GM20431 (cell line): Measurements from ENCODE around the gene OSBPL5.
"Not testable (repeated sequence)": the region's sequence is repeated elsewhere in the genome, so short reads cannot be mapped to it uniquely, and the experiment has no call there.

Experiments
- in situ Hi-C: fragments of 300-500 bp; cut with MseI, MboI; formaldehyde crosslinking; loops from one replicate; pipeline ENCODE4 v1.15.0; 2020; ENCODE audit warnings: low sequenced_read_pairs; ENCODE audit not compliant: unreplicated experiment

Gene OSBPL5

DNA sequence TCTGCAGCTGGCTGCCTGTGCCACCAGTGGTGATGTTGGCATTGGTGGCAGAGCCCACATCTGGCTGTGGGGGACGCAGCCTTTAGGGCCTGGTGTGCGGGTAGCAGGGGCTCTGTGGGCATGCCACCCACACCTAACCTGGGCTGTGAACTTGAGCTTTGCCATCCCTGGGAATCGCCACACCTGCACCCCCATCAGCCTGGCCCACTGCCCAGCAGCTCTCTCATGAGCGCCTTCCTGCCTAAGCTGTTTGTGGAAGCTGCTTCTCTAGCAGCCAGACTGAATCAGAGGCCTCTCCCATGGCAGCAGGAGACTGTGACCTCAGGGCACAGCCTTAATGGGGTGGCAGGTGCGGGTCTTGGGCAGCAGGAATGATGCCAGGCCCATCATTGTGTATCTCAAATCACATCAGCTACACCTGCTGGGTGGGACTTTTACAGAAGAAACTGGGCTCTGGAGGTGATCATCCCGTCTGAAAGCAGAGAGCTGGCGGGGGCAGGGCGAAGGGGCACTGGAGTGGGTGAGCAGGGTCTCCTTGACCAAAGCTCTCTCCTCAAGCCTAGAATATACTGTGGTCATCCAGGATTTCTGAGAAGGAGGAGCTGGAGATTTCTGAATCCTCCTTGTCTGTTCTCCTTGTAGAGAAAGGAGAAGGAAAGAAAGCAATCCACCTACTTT is 90.1 kb downstream of the OSBPL5 start:
- in situ Hi-C loops, result loop anchor here (25.0 kb wide), 1 partner anchor 538 kb away; no protein-coding TSS in a partner anchor

DNA sequence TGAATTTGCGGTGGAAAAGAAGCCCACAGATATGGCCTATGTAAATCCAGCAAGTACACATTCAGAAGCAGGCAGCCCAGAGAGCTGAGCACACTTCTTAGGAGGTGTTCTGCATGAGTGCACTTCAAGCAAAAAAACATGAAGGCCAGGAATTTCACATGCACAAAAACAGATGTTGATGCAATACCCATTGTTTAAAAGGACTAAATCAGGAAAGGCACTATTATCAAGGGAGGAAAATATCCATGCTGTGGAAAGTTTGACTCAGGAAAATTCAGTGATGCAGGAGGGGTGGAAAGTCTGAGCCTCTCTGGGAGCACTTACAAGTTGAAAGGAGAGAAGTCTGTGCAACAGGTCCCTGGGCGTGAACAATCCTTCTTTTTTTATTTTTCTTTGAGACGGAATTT is 92.1 kb downstream of the OSBPL5 start:
- in situ Hi-C loops, result no loop called here

DNA sequence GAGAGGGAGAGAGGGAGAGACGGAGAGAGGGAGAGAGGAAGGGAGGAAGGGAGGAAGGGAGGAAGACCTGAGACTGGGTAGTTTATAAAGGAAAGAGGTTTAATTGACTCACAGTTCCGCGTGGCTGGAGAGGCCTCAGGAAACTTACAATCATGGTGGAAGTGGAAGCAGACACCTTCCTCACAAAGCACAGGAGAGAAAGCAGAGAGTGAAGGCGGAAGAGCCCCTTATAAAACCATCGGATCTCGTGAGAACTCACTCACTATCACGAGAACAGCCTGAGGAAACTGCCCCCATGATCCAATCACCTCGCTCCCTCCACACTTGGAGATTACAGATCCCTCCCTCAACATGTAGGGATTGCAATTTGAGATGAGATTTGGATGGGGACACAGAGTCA is 95.7 kb downstream of the OSBPL5 start:
- in situ Hi-C loops, result no loop called here

DNA sequence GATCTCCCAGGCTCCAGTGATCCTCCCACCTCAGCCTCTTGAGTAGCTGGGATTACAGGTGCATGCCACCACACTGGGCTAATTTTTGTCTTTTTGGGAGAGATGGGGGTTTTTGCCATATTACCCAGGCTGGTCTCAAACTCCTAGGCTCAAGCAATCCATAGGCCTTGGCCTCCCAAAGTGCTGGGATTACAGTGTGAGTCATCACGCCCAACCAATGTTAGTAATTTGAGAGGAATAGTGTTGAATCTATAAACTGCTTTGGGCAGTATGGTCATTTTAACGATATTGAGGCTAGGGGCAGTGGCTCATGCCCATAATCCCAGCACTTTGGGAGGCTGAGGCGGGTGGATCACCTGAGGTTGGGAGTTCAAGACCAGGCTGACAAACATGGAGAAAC is 98.8 kb downstream of the OSBPL5 start:
- in situ Hi-C loops, result not testable (repeated sequence)

DNA sequence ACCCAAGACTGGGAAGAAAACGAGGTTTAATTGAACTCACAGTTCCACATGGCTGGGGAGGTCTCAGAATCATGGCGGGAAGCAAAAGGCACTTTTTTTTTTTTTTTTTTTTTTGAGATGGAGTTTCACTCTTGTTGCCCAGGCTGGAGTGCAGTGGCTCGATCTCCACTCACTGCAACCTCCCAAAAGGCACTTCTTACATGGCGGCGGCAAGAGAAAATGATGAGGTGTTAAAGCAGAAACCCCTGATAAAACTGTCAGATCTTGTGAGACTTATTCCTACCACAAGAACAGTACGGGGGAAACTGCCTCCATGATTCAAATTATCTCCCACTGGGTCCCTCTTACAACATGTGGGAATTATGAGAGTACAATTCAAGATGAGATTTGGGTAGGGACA is 100.4 kb downstream of the OSBPL5 start:
- in situ Hi-C loops, result not testable (repeated sequence)

DNA sequence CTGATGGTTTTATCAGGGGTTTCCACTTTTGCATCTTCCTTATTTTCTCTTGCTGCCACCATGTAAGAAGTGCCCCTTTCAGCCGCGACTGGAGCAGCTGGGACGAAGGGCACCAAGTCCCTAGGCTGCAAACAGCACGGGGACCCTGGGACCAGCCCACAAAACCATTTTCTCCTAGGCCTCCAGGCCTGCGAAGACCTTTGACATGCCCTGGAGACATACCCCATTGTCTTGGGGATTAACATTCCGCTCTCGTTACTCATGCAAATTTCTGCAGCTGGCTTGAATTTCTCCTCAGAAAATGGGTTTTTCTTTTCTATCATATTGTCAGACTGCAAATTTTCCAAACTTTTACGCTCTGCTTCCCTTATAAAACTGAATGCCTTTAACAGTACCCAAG is 101.2 kb downstream of the OSBPL5 start:
- in situ Hi-C loops, result not testable (repeated sequence)

DNA sequence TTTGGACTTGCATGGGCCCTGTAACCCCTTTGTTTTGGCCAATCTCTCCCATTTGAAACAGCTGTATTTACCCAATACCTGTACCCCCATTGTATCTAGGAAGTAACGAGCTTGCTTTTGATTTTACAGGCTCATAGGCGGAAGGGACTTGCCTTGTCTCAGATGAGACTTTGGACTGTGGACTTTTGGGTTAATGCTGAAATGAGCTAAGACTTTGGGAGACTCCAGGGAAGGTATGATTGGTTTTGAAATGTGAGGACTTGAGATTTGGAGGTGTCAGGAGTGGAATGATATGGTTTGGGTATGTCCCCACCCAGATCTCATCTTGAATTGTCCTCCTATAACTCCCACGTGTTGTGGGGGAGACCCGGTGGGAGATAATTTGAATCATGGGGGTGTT is 101.7 kb downstream of the OSBPL5 start:
- in situ Hi-C loops, result not testable (repeated sequence)

DNA sequence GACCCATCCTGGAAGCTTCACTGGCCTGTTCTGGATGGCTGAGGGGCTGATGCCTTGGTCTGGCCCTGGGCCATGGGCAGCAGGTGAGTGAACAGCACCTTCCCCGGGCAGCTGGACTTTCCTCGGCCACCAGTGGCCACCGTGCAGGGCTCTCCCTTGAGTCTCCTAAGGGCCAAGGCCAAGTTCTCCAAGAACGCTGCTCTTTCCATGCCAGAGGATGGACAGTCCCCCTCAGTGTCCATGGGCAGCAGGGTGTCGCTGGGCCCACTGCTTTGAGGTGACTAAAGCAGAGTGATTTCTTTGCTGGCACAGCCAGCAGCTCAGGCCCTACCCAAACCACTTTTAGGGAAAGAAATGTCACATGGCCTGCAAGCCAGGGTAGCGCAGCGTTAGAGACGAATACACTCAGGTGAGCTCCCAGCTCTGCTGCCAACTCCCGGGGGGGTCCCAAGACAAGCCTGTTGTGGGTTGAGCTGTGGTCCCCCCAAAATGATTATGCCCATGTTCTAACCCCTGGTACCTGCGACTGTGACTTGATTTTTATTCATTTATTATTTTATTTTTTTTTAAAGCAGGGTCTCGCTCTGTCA is 104.6 kb downstream of the OSBPL5 start:
- in situ Hi-C loops, result no loop called here

DNA sequence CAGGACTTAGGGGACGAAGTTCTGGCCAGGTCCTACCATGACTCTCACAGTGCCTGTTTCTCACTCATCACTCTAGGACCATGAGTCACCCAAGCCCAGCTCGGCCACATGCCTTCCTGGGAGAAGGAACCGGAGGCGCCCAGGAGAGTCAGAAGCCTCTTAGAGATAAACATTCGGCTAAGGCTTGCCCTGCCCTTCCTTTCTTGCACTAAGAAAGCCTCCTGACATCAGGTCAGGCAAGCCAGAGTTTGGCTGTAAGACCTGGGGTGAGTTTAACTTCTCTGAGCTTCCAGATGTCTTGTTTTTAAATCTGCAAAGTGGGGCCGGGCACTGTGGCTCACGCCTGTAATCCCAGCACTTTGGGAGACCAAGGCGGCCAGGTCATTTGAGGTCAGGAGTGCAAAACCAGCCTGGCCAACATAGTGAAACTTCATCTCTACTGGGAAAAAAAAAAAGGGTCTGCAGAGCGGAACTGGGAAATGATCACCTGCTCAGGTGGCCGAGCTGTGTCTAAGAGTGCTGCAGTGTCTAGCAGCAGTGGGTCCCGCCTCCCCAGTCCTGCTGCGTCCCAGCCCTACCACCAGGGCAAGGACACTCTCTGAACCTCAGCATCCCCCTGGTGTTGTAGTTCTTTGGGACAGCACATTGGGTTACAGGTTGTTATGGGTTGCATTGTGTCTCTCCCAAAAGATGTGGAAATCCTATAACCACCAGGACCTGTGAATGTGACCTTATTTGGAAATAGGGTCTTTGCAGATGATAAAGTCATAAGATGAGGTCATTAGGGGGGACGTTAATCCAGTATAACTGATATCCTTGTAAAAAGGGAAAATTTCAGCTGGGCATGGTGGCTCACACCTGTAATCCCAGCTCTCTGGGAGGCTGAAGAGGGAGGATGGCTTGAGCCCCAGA is 106.1 kb downstream of the OSBPL5 start:
- in situ Hi-C loops, result no loop called here

DNA sequence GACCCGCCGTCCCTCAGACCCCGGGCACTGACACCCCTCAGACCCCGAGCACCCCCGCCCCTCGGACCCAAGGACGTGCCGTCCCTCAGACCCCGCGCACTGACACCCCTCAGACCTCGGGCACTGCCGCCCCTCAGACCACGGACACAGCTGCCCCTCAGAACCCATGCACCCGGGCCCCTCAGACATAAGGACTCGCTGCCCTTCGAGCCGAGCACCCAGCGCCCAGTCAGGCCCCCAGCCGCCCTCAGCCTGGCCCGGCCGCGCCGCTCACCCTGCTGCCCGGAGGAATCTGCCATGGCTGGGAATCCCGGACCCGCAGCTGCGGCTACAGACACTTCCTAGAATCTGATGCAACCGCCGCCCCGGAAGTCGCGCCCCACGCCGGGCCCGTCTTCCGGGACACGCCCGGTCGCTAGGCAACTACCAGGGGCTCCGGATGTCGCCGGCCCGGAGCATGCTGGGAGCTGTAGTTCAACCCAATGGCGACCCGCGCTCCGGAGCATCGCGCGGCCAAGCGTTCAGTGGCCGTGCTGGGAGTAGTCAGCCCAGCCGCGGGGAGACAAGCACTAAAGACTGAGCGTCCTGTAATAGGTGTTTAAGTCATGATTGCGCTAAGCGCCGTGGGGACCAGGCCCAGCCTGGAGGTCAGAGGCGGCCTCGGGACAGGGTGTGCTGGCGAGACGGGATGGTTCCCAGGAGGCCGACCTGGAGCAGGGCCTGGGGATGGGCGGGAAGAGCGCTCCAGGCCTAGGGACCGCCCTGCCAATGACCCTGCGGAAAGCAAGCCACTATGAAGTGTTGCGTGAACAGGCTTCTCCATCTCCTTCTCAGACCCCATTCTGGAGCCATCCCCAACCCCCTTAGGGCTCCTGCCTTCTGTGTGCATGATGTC is 107.8 kb downstream of the OSBPL5 start, which contains the start of gene CARS1:
CARS1 (minus strand) TSS at position 355 of the 895 bp plus-strand sequence; CDS start at position 299, 56 bp downstream.
- in situ Hi-C loops, result no loop called here

DNA sequence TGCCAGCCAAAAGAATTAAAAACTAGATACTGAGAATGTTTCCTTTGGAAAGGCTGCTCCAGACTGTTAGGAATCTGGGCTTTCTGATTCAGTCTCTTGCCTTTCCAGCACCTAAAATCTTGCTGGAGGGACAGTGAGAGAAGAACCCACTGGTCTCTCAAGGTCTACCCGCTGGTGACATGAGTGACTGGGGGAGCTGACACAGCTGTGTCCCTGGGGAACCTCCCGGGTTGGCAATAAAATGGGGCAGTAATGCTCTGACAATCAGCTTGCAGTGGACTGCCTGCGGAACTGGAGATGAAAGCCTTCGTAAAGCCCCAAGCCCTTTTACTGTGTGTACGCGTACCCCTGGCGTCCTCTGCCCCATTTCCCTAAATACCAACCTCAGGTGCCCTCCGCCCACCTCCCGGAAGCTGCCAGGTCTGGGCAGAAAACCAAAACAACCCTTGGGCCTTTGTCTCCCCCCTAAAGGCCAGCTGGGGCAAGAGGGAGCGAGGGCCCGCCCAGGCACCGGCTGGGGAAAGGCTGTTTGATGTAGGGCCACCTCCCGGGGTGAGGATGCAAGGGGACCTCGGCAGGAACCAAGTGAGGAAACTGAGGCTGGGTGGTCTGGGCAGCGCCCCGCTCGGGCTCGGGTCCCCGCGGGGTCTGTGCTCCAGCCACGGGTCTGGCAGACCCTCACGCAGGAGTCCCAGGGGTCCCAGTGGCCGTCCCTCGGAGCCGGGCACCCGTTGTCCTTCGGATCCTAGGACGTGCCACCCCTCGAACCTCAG is 108.6 kb downstream of the OSBPL5 start:
- in situ Hi-C loops, result no loop called here

DNA sequence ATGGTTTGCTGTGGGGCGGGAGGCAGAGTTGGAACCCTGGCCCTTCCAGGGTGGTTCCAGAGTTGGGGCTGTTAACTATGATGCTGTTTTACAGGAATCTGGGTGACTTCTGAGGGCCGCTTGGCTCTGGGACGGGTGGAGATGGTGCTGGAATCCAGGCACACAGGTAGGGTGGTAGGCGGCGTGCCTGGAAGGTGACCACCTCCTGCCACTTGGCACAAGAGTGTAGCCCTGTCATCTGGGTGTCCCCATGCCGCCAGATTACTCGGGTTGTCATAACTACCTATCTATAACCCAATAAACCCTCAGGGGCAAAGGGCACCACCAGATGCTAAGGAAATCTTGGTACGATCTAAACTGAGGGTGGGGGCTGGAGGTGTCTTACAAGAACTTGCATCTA is 109.2 kb downstream of the OSBPL5 start:
- in situ Hi-C loops, result no loop called here

DNA sequence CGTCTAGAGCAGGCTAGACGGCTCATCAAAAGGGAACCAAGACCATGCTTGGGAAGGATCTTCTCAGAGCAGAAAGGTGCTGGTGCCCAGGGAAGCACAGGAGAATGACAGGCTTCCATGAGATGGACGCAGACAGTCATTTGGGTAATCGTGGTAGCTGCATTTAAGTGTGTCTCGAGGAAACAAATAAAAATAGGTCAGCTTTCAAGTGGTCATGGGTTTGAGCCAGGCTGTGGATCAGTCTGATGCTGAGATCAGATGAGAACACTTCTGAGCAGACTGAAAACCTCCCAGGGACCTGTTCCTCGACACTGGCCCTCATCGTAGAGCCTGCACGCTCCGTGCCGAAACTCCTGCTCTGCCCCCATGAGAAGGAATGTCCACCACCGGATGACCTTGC is 112.5 kb downstream of the OSBPL5 start:
- in situ Hi-C loops, result no loop called here

DNA sequence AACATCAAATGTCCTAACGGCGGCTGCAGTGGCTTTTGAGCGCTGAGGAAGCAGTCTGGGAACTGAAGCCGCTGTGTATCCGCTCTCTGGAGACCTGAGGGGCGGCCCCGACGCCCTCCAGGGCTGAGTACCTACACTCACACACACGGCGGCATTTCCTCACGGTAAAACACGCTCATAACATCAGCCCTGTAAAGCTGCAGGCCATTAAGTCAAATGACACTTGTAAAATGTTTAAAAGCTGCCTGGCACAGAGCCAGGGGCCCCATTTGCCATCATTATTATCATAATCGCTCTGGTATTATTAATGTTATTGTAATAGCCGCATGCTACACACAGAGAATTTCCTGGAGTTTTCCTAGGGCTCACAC is 113.0 kb downstream of the OSBPL5 start:
- in situ Hi-C loops, result no loop called here

DNA sequence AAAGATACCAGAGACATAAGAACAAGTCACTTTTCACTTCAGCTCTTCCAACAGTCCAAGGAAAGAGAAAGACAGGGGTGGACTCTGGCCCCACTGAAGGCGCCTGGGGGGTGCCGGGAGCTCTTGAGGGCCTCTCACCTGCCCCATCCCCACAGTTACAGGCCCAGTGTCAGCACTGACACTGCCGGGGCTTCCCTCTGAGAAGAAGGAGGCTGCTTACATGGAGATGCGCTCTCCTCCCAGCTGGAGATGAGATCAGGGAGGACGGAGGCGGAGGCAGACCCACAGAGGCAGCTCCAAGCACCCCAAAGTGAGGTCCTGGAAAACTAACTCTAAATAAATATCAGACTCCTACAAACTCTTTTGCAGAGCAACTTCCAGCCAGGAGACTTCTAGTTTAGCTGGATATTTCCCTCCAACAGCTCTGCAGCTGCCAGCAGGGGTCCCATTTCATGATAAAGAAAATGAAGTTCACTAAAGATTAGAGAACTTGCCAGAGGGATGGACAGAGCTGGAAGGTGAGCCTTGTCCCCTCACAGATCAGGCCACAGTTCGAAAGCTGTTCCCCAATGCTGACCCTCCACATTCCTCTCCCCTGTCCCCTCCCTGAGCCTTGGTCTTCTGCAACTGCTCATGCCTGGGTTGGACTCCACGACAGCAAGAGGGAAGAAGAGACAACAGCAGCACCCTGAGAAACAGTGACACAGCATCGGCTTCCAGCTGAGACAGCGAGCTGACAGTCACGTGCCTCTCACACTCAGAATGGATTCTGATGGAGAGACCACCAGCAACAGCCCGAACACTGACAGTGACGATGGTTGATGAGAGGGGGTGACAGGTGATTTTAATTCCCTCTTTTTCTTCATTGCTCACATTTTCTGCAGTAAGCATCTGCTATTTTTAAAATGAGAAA is 113.7 kb downstream of the OSBPL5 start:
- in situ Hi-C loops, result no loop called here

DNA sequence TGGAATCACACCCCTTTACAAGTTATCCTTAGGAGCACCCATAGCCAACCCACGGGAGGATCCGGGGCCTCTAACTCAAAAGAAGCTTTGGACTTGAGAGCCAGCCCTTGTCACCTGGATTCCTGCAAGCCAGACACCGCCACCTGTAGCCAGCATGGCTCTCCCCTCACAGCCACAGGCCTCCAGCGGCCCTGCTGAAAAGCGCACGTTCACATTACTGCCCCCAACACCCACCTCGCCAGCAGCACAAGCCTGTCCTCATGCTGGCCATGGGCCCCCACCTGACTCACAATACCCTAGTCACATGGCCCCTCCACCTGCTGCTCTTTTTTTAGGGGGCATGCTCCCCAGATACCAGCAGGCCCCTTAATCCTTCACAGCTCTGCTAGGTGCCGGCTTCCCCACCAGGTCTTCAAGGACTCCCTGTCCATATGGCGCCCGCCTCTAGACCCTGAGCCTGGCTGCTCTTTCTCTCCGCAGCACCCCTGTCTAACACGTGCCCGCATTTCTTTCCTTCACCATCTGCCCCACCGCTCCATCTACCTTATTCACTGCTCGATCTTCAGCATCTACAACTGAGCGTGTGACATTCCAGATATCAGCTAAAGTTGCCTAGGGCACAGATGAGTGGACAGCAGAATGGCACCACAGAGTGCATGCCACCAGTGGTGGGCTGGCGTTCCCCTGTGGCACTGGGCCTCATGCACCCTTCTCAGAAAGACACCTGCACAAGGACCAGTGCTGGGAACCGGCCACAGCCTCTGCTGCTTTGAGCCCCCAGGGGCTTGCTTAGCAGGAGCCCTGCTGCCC is 114.5 kb downstream of the OSBPL5 start:
- in situ Hi-C loops, result no loop called here

DNA sequence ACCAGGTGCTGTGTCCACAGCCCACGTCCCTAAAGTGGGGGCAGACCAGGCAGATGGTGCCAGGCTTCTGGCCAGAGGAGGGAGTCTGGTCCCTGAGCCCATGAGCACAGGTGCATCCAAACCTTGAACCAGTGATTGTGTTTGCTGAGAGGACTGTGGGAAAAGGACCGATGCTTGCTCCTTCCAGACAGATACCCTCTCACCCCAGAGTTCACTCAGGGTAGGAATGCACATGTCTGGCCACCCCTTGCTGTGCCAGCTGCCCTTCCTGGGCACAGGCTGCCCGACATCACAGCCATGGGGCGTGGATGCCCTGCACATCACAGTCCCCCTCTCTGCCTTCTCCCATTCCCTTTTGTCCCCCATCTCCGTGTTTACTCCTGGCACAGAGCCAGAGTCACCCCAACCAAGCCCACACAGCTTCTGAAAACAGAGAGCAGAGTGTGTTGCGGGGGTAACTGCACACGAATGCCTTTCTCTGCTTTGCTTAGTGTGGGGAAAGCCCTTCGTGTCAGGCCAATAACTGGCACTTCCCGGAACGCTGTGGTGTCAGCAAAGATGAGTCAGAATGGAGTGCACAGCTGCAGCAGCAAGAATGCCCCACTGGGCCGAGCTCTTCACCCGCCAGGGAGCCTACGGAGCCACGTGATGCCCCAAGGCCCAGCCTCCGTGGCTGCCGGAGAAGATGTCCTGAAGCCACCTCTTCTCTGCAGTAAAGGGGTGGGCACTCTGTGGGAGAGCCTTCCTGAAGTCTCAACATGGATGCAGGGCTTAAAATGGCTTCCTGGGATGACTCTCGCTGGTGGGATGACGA is 115.5 kb downstream of the OSBPL5 start:
- in situ Hi-C loops, result no loop called here
